Muscle layer of colon (tissue), 2 donors: ENCODE measurements around the gene DYRK1A.

Experiments
- H3K27ac ChIP-seq: one replicate; pipeline ENCODE4 v1.7.0; 2013; ENCODE audit warnings: low read depth, mild to moderate bottlenecking, low read length, moderate library complexity
- H3K27me3 ChIP-seq, 2 donors: one replicate each; pipeline ENCODE4 v1.7.0; 2013; ENCODE audit warnings: low read length in 2 of 2, mild to moderate bottlenecking in 2 of 2; ENCODE audit not compliant: insufficient read depth in 2 of 2, control insufficient read depth in 1 of 2
- H3K36me3 ChIP-seq: one replicate; pipeline ENCODE4 v1.7.0; 2013; ENCODE audit warnings: mild to moderate bottlenecking, low read length; ENCODE audit not compliant: insufficient read depth
- H3K4me1 ChIP-seq: one replicate; pipeline ENCODE4 v1.7.0; 2013; ENCODE audit warnings: mild to moderate bottlenecking, low read length; ENCODE audit not compliant: insufficient read depth
- H3K4me3 ChIP-seq, 2 donors: one replicate each; pipeline ENCODE4 v1.7.0; 2013; ENCODE audit warnings: low read length in 2 of 2, low read depth in 1 of 2, mild to moderate bottlenecking in 1 of 2, moderate library complexity in 1 of 2
- H3K9ac ChIP-seq: one replicate; pipeline ENCODE4 v1.7.0; 2013; ENCODE audit warnings: low read length
- H3K9me3 ChIP-seq: one replicate; pipeline ENCODE4 v1.7.0; 2013; ENCODE audit warnings: mild to moderate bottlenecking, low read length
- donor health status: abdominal sarcoma.
- donor health status: Adenocarcinoma of cecum.

The DYRK1A gene

DNA sequence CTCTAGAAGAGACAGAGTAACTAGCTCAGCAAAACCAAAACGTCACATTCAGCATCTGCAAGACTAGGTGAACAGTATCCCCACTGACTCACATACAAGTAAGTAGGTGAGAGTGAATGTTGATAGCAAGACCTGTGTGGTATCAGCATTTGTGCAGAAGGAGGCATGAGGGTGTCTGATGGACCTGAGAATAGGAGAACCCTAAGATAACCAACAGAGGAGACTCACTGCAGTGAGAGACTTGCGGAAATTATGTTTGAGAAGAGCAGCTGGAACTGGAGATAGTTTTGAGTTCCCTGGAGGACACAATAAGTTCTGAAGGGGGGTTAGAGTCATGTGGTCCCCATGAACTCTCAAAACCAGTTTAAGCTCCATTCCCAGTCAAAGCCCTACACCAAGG, 59.1 kb downstream of the DYRK1A start:
- Histone ChIP-seq H3K27ac (no peak overlapping the region), H3K36me3 (peaks cover 8% of the 10 kb centered on the region), H3K9me3 (no peaks in the 10 kb centered on the region), H3K9ac (no peak overlapping the region), H3K4me3 (no peak overlapping the region), H3K27me3 (no peaks in the 10 kb centered on the region), H3K4me1 (peaks cover 17% of the 10 kb centered on the region)

GRCh38 chr21:37427221-37427620, 60.6 kb downstream of the DYRK1A start:
- Histone ChIP-seq H3K9ac (no peak overlapping the region), H3K27me3 (no peaks in the 10 kb centered on the region), H3K4me3 (no peak overlapping the region), H3K36me3 (peaks cover 8% of the 10 kb centered on the region), H3K4me1 (peaks cover 26% of the 10 kb centered on the region), H3K27ac (no peak overlapping the region), H3K9me3 (no peaks in the 10 kb centered on the region)

GRCh38 chr21:37429356-37429755, 62.8 kb downstream of the DYRK1A start:
- Histone ChIP-seq H3K4me3 (no peak overlapping the region), H3K9me3 (no peaks in the 10 kb centered on the region), H3K36me3 (peaks cover 8% of the 10 kb centered on the region), H3K4me1 (peaks cover 22% of the 10 kb centered on the region), H3K27ac (no peak overlapping the region), H3K27me3 (no peaks in the 10 kb centered on the region), H3K9ac (no peak overlapping the region)

DNA sequence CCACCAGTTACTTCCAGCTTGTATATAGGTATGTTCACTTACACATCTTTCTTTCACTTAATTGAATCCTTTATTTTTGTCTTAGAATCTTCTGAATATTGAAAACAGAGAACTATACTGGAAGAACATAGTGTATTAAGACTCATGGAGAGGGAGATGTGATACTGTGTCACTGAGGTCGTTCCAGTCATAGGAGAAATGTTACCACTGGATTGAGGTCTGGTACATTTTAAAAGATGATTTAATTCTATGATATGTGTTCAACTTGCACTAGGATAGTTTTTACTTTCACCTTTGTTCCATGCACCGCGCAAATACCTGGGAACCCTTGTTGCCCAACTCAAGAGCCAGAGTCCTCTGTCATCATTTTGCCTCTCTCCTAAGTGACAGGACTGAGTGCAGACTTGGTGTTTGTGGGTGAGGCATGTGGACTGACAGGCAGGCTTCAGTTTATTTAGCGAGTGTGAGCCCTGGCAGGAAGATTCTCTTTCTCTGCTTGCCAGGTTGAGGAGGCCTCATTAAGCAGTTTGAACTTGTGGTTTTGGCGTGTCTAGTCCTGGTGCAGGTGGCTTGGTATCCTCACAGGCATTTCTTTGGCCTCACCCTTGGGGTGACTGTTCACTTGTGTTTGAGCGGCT, 63.7 kb downstream of the DYRK1A start:
- H3K27ac ChIP-seq = no peak overlapping the region
- no peak overlapping the region for H3K4me3 ChIP-seq
- no peak overlapping the region for H3K9ac ChIP-seq
- H3K36me3 ChIP-seq = peaks cover 8% of the 10 kb centered on the region
- H3K9me3 ChIP-seq = no peaks in the 10 kb centered on the region
- no peaks in the 10 kb centered on the region for H3K27me3 ChIP-seq
- H3K4me1 ChIP-seq = peaks cover 24% of the 10 kb centered on the region

DNA sequence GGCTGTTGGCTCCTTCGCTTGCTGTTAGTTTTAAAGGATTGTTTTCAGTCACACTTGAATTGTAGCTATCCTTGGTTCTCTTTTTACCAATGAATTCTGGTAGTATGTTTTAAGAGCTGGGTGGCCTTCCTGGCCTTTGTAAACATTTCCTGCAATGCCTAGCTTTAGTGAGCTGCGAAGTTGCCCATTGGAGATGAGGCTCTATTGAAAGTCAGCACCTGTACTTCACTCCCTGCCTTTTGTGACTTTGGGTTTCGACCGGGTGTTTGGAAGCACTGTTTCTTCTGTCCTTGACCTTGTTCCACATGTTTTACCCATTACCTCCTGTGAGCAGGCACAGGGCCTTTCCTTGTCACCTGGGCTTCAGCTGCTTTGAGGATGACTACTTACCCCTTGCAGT, 64.7 kb downstream of the DYRK1A start:
- Histone ChIP-seq H3K4me3 (no peak overlapping the region), H3K9ac (no peak overlapping the region), H3K27ac (no peak overlapping the region), H3K9me3 (no peaks in the 10 kb centered on the region), H3K36me3 (peaks cover 3% of the 10 kb centered on the region), H3K4me1 (peaks cover 30% of the 10 kb centered on the region), H3K27me3 (no peaks in the 10 kb centered on the region)

DNA sequence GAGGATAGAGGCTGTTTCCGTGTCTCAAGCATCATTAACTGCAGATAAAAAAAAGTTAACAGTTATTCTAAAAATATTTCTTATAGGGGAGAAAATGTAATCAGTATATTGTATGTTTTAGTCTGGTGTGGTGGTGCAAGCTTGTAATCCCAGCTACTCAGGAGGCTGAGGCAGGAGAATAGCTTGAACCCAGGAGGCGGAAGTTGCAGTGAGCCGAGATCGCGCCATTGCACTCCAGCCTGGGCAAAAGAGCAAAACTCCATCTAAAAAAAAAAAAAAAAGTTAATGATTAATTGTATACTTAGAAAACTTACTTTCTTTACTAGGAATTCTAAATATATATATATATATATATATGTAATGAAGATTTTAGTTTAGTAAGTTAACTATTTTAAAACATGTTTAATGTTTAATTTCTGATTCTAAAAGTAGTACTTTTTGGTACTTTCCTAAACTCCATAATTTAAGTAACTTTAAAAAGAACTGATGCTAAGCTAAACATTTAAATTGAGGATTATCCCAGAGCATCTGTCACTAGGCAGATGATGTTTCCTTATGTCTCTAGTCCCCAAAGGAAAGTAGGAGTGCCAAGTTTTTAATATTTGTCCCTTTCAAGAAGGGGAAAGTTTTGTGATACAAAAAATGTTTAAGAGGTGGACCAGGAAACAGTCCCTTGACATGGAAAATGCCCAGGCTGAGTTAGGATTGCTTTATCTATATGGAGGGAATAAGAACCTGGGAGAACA, 66.3 kb downstream of the DYRK1A start:
- peaks cover 47% of the 10 kb centered on the region for H3K4me1 ChIP-seq
- no peaks in the 10 kb centered on the region for H3K27me3 ChIP-seq
- H3K9me3 ChIP-seq = no peaks in the 10 kb centered on the region
- peaks cover 3% of the 10 kb centered on the region for H3K36me3 ChIP-seq
- no peak overlapping the region for H3K4me3 ChIP-seq
- H3K9ac ChIP-seq = no peak overlapping the region
- H3K27ac ChIP-seq = no peak overlapping the region

GRCh38 chr21:37433456-37433840, 66.9 kb downstream of the DYRK1A start:
- Histone ChIP-seq H3K9ac (no peak overlapping the region), H3K27me3 (no peaks in the 10 kb centered on the region), H3K36me3 (peaks cover 3% of the 10 kb centered on the region), H3K4me1 (peaks cover 51% of the 10 kb centered on the region), H3K27ac (no peak overlapping the region), H3K4me3 (no peak overlapping the region), H3K9me3 (no peaks in the 10 kb centered on the region)

DNA sequence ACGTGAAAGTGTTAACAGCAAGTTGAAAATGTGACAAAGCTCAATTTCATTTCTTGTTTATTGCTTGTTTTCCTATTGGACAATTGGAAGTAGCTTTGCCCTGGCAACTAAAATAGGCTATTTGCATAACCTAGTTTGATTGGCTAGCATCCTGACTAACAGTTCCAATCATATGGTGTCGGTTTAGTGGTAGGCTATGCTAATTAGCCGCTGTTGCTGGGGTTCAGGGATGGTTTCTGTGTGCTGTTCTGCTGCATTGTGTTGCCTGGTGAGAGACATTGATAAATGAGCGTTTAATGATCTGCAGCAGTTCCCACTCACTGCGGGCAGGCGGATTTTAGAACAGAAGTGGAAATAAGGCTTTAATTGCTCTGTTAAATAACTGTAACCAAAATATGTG, 68.5 kb downstream of the DYRK1A start:
- Histone ChIP-seq H3K4me1 (peaks cover 51% of the 10 kb centered on the region), H3K27ac (no peak overlapping the region), H3K27me3 (no peaks in the 10 kb centered on the region), H3K36me3 (peaks cover 3% of the 10 kb centered on the region), H3K4me3 (no peak overlapping the region), H3K9me3 (no peaks in the 10 kb centered on the region), H3K9ac (no peak overlapping the region)

DNA sequence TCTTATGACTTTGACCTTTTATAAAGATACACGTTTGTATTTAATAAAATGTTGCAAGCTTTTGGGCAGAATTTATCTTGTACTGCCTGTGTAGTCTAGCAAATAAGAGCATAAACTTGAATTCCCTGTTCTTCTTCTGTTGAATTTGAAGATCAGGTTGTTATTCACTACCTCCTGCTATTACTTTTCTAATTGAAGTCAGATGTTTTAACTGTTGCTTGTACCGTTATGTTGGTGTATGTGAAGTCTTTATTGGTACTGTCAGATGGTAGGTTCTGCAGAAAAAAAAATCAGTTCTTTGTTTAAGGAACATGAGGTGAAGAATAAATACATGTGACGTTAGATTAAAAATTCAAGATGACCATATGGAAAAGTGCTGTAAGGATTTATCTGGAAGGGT, 69.1 kb downstream of the DYRK1A start:
- H3K9ac ChIP-seq = no peak overlapping the region
- no peak overlapping the region for H3K27ac ChIP-seq
- H3K9me3 ChIP-seq = no peaks in the 10 kb centered on the region
- H3K4me1 ChIP-seq = peaks cover 47% of the 10 kb centered on the region
- H3K36me3 ChIP-seq = no peaks in the 10 kb centered on the region
- no peaks in the 10 kb centered on the region for H3K27me3 ChIP-seq
- no peak overlapping the region for H3K4me3 ChIP-seq

DNA sequence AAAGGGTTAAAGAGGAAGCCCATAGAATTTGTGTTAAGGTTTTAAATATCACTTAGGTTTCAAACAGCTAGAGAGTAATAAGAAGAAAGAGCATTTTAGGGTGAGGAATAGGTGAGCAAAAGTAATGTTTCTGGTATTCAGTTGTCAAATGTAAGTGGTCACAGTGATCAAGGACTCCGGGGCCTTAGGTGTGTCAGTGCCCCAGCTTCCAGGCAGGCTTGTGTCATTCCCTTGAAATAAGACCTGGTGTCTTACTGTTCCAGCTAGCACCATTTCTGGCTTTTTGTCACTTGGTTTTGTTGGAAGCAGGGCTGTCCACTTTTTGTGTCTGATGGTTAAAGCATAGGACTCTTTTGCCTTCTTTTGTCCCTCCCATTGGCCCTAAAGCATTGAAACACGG, 69.6 kb downstream of the DYRK1A start:
- Histone ChIP-seq H3K27me3 (no peaks in the 10 kb centered on the region), H3K9ac (no peak overlapping the region), H3K9me3 (no peaks in the 10 kb centered on the region), H3K4me3 (no peak overlapping the region), H3K4me1 (peaks cover 42% of the 10 kb centered on the region), H3K36me3 (no peaks in the 10 kb centered on the region), H3K27ac (no peak overlapping the region)

- H3K27ac ChIP-seq = no peak overlapping the region
- no peak overlapping the region for H3K4me3 ChIP-seq
- no peaks in the 10 kb centered on the region for H3K36me3 ChIP-seq
- H3K4me1 ChIP-seq = peaks cover 43% of the 10 kb centered on the region
- no peak overlapping the region for H3K9ac ChIP-seq
- H3K27me3 ChIP-seq = no peaks in the 10 kb centered on the region
- H3K9me3 ChIP-seq = no peaks in the 10 kb centered on the region
These were observed 71.0 kb downstream of the DYRK1A start for GRCh38 chr21:37437376-37438080.
